GM19239 (cell line): ENCODE results near the gene FGD6.
"Not testable (repeated sequence)": the region's sequence is repeated elsewhere in the genome, so short reads cannot be mapped to it uniquely, and the experiment has no call there.

Experiments
- DNase-seq: peaks from one replicate; pipeline ENCODE4 v3.0.0; 2011; ENCODE audit warnings: low spot score; ENCODE audit not compliant: insufficient read length
- FAIRE-seq: peaks from 2 replicates; lab custom pipeline; 2011; peaks lifted over from hg19 to GRCh38; lab: Jason Lieb, UNC

The FGD6 gene

DNA sequence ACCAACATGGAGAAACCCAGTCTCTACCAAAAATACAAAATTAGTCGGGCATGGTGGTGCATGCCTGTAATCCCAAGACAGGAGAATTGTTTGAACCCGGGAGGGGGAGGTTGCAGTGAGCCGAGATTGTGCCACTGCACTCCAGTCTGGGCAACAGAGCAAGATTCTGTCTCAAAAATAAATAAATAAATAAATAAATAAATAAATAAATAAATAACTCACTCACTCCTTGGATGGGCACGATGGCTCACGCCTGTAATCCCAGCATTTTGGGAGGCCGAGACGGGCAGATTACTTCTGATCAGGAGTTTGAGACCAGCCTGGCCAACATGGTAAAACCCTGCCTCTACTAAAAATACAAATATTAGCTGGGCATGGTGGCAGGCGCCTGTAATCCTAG lies 79.2 kb downstream of the FGD6 start:
- DNase-seq, FAIRE-seq: not testable (repeated sequence)

DNA sequence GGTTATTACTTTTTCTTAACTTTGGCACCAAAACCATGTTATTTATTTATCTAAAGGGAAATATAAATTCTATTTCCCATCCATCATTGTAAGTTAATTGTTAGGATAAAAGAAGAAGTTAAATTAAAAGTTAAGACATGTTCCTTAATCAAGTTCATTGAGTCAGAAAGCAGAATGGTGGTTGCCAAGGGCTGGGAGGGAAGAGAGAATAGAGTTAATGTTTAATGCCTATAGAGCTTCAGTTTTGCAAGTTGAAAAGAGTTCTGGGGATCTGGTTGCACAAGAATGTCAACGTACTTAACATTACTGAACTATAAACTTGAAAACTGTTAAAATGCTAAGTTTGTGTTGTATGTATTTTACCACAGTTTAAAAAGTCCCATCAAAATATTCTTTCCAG lies 80.7 kb downstream of the FGD6 start:
- FAIRE-seq = no peak
- no peak for DNase-seq

GRCh38 chr12:95134085-95134484 lies 83.2 kb downstream of the FGD6 start:
- FAIRE-seq (no peak), DNase-seq (no peak)

DNA sequence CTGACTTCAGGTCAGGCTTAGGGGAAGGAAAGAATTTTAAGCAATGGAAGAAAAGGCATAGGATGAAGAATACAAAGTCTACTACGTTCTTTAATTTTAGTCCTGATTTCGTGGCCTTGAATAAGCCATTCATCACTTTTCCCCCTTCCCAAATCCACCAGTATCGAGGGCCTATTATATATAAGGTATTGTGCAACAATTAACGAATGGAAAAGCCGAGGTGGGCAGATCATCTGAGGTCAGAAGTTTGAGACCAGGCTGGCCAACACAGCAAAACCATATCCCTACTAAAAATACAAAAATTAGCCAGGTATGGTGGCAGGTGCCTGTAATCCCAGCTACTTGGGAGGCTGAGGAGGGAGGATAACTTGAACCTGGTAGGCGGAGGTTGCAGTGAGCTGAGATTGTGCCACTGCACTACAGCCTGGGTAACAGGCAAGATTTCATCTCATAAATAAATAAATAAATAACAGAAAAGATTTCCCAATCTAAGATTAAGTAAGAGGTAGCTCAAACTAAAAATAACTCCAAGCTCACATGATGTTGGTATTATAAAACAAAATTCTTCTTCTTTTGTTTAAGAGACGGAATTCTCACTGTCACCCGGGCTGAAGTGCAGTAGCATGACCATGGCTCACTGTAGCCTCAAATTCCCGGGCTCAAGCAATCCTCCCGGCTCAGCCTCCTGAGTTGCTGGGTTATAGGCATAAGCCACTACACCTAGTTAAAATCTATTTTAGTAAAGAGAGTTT lies 85.5 kb downstream of the FGD6 start:
- DNase-seq (no peak), FAIRE-seq (no peak)

DNA sequence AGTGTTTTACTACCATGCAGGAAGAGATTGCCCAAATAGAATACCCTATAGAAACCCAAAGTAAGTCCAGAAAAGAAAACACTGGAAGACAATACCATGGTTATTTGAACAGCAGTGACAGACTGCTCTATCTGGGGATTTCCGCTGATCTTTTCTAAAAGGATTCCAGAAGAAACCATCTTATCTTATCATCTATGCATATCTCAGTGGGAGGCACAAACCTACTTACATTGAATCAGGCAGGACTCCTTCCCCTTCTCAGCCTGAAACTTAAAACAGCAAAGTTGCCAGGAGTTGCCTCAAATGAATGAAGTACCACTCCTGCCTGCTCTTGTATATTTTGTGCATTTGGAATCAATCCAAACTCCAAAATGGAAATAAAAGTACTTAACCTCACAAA lies 87.2 kb downstream of the FGD6 start:
- FAIRE-seq (peak; percentile 21), DNase-seq (no peak)

DNA sequence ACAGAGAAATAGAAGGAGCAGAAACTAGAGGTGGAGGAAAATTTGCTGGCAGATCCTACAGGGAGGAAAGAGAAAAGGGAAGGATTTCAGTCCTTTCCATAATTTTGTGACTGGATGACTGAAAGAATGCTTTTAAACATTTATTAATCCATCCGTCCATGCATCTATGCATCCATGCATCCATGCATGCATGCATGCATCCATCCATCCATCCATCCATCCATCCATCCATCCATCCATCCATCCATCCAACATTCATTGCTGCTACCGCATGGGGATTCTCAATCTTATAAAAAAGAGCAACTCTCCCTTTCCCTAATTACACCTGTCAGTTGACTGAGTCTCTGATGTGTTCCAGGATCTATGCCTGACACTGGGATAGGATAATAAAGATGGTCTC lies 88.2 kb downstream of the FGD6 start:
- FAIRE-seq (no peak), DNase-seq (no peak)

- FAIRE-seq (no peak), DNase-seq (no peak)
Measured at GRCh38 chr12:95126736-95127135, 90.5 kb downstream of the FGD6 start.

GRCh38 chr12:95126076-95126475 lies 91.2 kb downstream of the FGD6 start:
- no peak for FAIRE-seq
- no peak for DNase-seq

GRCh38 chr12:95124106-95124505 lies 93.2 kb downstream of the FGD6 start:
- no peak for FAIRE-seq
- no peak for DNase-seq

GRCh38 chr12:95118788-95119179 lies 98.5 kb downstream of the FGD6 start:
- no peak for DNase-seq
- FAIRE-seq = no peak

- no peak for FAIRE-seq
- no peak for DNase-seq
Measured at GRCh38 chr12:95118138-95118787, 99.0 kb downstream of the FGD6 start.

- DNase-seq (peak; percentile 36), FAIRE-seq (peak; percentile 81)
Measured at GRCh38 chr12:95117178-95117599, 100.1 kb downstream of the FGD6 start.

DNA sequence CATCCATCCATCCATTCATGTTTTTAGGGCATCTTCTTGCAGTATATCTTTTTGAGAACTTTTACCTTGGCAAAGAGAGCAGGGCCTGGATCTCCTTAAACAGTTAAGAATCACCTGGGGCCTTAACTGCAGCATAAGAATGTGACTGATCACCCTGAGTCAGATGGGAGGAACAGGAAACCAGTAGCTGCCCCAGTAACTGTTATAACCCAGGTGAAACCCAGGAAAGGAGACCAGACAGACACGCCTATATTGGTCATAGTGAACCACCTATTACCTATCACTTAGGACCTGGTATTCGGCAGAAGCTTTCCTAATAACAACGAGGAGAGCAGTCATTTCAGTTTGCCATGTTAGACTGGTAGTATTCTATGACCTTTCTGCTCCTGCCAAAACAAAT lies 100.5 kb downstream of the FGD6 start:
- no peak for FAIRE-seq
- DNase-seq = no peak

DNA sequence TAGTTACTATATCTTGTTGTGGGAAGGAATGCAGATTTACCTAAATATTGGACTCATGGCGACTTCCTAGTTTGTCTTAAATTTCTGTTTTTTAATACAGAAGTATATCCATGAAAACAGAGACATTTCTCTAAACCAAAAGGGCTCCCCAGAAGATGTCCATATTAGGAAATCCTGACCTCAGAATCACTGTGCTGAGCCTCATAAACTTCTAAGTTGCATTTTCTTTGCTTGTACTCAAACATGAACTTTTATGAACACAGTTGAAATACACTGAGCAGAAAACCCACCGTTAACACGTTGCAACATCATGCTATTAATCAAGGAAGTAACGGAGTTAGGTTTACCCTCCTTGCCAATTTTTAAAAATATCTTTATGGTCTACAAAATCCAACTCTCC lies 100.9 kb downstream of the FGD6 start:
- DNase-seq = no peak
- FAIRE-seq = peak; percentile 26

GRCh38 chr12:95115641-95116040 lies 101.6 kb downstream of the FGD6 start:
- FAIRE-seq (no peak), DNase-seq (no peak)

- FAIRE-seq (no peak), DNase-seq (no peak)
Measured at GRCh38 chr12:95114766-95115405, 102.4 kb downstream of the FGD6 start.

GRCh38 chr12:95107362-95107761 lies 109.9 kb downstream of the FGD6 start:
- no peak for DNase-seq
- no peak for FAIRE-seq

DNA sequence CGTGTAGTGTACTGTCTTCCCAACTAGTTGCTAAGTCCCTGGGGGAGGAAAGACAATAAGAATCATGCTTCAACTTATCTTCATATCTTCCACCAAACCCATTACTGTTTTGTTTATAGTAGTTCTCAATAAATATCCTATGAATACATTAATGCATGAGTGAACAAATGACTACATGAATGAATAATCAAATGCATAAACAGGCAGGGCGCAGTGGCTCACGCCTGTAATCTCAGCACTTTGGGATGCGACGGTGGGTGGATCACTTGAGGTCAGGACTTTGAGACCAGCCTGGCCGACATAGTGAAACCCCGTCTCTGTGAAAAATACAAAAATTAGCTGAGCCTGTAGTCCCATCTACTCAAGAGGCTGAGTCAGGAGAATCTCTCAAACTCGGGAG lies 111.7 kb downstream of the FGD6 start:
- FAIRE-seq (no peak), DNase-seq (no peak)

- DNase-seq (no peak), FAIRE-seq (no peak)
Measured at GRCh38 chr12:95104919-95105452, 112.3 kb downstream of the FGD6 start.

GRCh38 chr12:95102916-95103671 lies 114.2 kb downstream of the FGD6 start:
- DNase-seq (peak; percentile 42), FAIRE-seq (peak; percentile 93)
